H9 (cell line): ENCODE data around the gene PGLYRP2. TPM values are rescaled to one million over a fixed set of nuclear protein-coding genes. Genes with fewer than 3 reads are reported as not detected.

Experiments
- DNase-seq: peaks from one replicate; pipeline ENCODE4 v3.0.0-alpha.2; 2017
- H2AFZ ChIP-seq: one replicate; pipeline ENCODE4 v1.6.1; 2013; ENCODE audit warnings: mild to moderate bottlenecking, low read length, control low read depth, moderate library complexity
- H2AK5ac ChIP-seq: 2 replicates; pipeline ENCODE4 v1.6.1; 2013; ENCODE audit warnings: low read length, control low read depth, mixed read lengths; ENCODE audit not compliant: insufficient read length
- H2BK120ac ChIP-seq: one replicate; pipeline ENCODE4 v1.6.1; 2013; ENCODE audit warnings: low read depth, mild to moderate bottlenecking, low read length, control low read depth, inconsistent platforms; ENCODE audit not compliant: poor library complexity, severe bottlenecking
- H2BK12ac ChIP-seq: 2 replicates; pipeline ENCODE4 v1.6.1; 2013; ENCODE audit warnings: low read length, control low read depth, mixed read lengths, low read depth; ENCODE audit not compliant: insufficient read length
- H2BK15ac ChIP-seq: 2 replicates; pipeline ENCODE4 v1.6.1; 2013; ENCODE audit warnings: low read depth, low read length, control low read depth
- H2BK20ac ChIP-seq: one replicate; pipeline ENCODE4 v1.6.1; 2013; ENCODE audit warnings: low read depth, mild to moderate bottlenecking, low read length, control low read depth, inconsistent platforms; ENCODE audit not compliant: poor library complexity, severe bottlenecking
- H2BK5ac ChIP-seq: 2 replicates; pipeline ENCODE4 v1.6.1; 2013; ENCODE audit warnings: low read length, control low read depth, mixed read lengths; ENCODE audit not compliant: insufficient read length
- H3K14ac ChIP-seq: 2 replicates; pipeline ENCODE4 v1.6.1; 2013; ENCODE audit warnings: low read length, control low read depth; ENCODE audit not compliant: insufficient read depth
- H3K18ac ChIP-seq: 2 replicates; pipeline ENCODE4 v1.6.1; 2013; ENCODE audit warnings: low read depth, mild to moderate bottlenecking, mixed read lengths, low read length, control low read depth; ENCODE audit not compliant: insufficient read length
- H3K23ac ChIP-seq: 2 replicates; pipeline ENCODE4 v1.6.1; 2013; ENCODE audit warnings: low read length, control low read depth, mixed read lengths, low read depth; ENCODE audit not compliant: insufficient read length
- H3K23me2 ChIP-seq: 2 replicates; pipeline ENCODE4 v1.6.1; 2013; ENCODE audit warnings: low read depth, mild to moderate bottlenecking, mixed read lengths, low read length, control low read depth; ENCODE audit not compliant: insufficient read length, poor library complexity, severe bottlenecking
- H3K27ac ChIP-seq: 2 replicates; pipeline ENCODE4 v1.5.1; 2013; ENCODE audit warnings: low read length, control low read depth, mixed read lengths, low read depth; ENCODE audit not compliant: insufficient read length
- H3K27me3 ChIP-seq: 2 replicates; pipeline ENCODE4 v1.6.1; 2013; ENCODE audit warnings: low read length, control low read depth, inconsistent platforms; ENCODE audit not compliant: insufficient read depth
- H3K4ac ChIP-seq: 2 replicates; pipeline ENCODE4 v1.6.1; 2013; ENCODE audit warnings: low read depth, mild to moderate bottlenecking, control low read depth, inconsistent platforms, low read length, moderate library complexity
- H3K4me1 ChIP-seq: 2 replicates; pipeline ENCODE4 v1.6.1; 2013; ENCODE audit warnings: low read length, control low read depth, inconsistent platforms; ENCODE audit not compliant: insufficient read depth
- H3K4me2 ChIP-seq: 2 replicates; pipeline ENCODE4 v1.6.1; 2013; ENCODE audit warnings: low read length, control low read depth, mixed read lengths; ENCODE audit not compliant: insufficient read length, insufficient read depth
- H3K56ac ChIP-seq: 2 replicates; pipeline ENCODE4 v1.6.1; 2013; ENCODE audit warnings: low read depth, mild to moderate bottlenecking, mixed read lengths, low read length, control low read depth; ENCODE audit not compliant: insufficient read length
- H3K79me1 ChIP-seq: 2 replicates; pipeline ENCODE4 v1.6.1; 2013; ENCODE audit warnings: low read depth, mild to moderate bottlenecking, moderate library complexity, low read length, control low read depth, inconsistent platforms; ENCODE audit not compliant: insufficient read depth, poor library complexity, severe bottlenecking
- H3K79me2 ChIP-seq: 2 replicates; pipeline ENCODE4 v1.6.1; 2013; ENCODE audit warnings: low read length, control low read depth, inconsistent platforms; ENCODE audit not compliant: insufficient read depth
- H3K9ac ChIP-seq: 2 replicates; pipeline ENCODE4 v1.6.1; 2013; ENCODE audit warnings: low read length, control low read depth, mixed read lengths; ENCODE audit not compliant: insufficient read length; ENCODE audit errors: extremely low read depth
- H3K9me3 ChIP-seq: one replicate; pipeline ENCODE4 v1.6.1; 2013; ENCODE audit warnings: low read depth, low read length, inconsistent platforms; ENCODE audit not compliant: control insufficient read depth
- H3T11ph ChIP-seq: one replicate; pipeline ENCODE4 v1.6.1; 2013; ENCODE audit warnings: mild to moderate bottlenecking, low read length, control low read depth, inconsistent platforms
- H4K20me1 ChIP-seq: one replicate; pipeline ENCODE4 v1.6.1; 2013; ENCODE audit not compliant: control insufficient read depth, insufficient read length, insufficient read depth
- H4K5ac ChIP-seq: 2 replicates; pipeline ENCODE4 v1.6.1; 2013; ENCODE audit warnings: low read depth, mild to moderate bottlenecking, mixed read lengths, low read length, control low read depth; ENCODE audit not compliant: insufficient read length
- H4K8ac ChIP-seq: replicated peaks from 2 replicates; pipeline ENCODE4 v1.6.1; 2013; ENCODE audit warnings: low read length, control low read depth, mixed read lengths, low read depth; ENCODE audit not compliant: insufficient read length
- H4K91ac ChIP-seq: 2 replicates; pipeline ENCODE4 v1.6.1; 2013; ENCODE audit warnings: low read depth, mild to moderate bottlenecking, moderate library complexity, mixed read lengths, low read length, control low read depth; ENCODE audit not compliant: insufficient read length
- H3K27ac Mint-ChIP-seq, 3 experiments: 2 replicates in 2 of 3; 3 replicates in 1 of 3; pipeline ENCODE4 v1.8.0; 2020 to 2021; ENCODE audit warnings: mixed read lengths in 3 of 3, mild to moderate bottlenecking in 1 of 3, moderate library complexity in 1 of 3
- H3K27me3 Mint-ChIP-seq: 2 replicates; pipeline ENCODE4 v1.8.0; 2021; ENCODE audit warnings: low read depth, mild to moderate bottlenecking, moderate library complexity, mixed read lengths
- H3K36me3 Mint-ChIP-seq, 3 experiments: 2 replicates in 2 of 3; 3 replicates in 1 of 3; pipeline ENCODE4 v1.8.0; 2020 to 2021; ENCODE audit warnings: low read depth in 3 of 3, mixed read lengths in 3 of 3; ENCODE audit not compliant: insufficient read depth in 1 of 3
- H3K4me1 Mint-ChIP-seq, 2 experiments: 2 replicates each; pipeline ENCODE4 v1.8.0; 2020; ENCODE audit warnings: mixed read lengths in 2 of 2
- H3K4me3 Mint-ChIP-seq, 2 experiments: 2 replicates in 1 of 2; 3 replicates in 1 of 2; pipeline ENCODE4 v1.8.0; 2020 to 2021; ENCODE audit warnings: mild to moderate bottlenecking in 2 of 2, mixed read lengths in 2 of 2, moderate library complexity in 1 of 2
- H3K9me3 Mint-ChIP-seq, 2 experiments: 2 replicates in 1 of 2; 3 replicates in 1 of 2; pipeline ENCODE4 v1.8.0; 2020; ENCODE audit warnings: mild to moderate bottlenecking in 2 of 2, mixed read lengths in 2 of 2, moderate library complexity in 1 of 2
- CTCF ChIP-seq: fragments of 200-600 bp; sonication (generic); conservative IDR thresholded peaks from 3 replicates; pipeline ENCODE4 v1.8.0; 2021; ENCODE audit warnings: antibody characterized with exemption, mild to moderate bottlenecking
- WGBS: extraction: QIAGEN DNeasy Blood & Tissue Kit; methylation state at CpG from one replicate; pipeline ENCODE4 v1.1.7; 2013; ENCODE audit warnings: missing lambda C conversion rate, low lambda C conversion rate, mixed read lengths; ENCODE audit not compliant: insufficient read length; ENCODE audit errors: extremely low coverage; 5-methylcytosine and 5-hydroxymethylcytosine counted together
- microRNA-seq: library from miRNA; unstranded; fragments of <30 nt; microRNA quantifications from one replicate; pipeline ENCODE4, GENCODE V29; 2020; ENCODE audit warnings: borderline microRNAs expressed
- total RNA-seq: library from RNA; stranded (reverse); gene quantifications from 2 replicates; pipeline ENCODE4 v1.2.1, GENCODE V29; 2021

Gene PGLYRP2
- total RNA-seq, 1 experiment from 2014 or later: not detected

DNA sequence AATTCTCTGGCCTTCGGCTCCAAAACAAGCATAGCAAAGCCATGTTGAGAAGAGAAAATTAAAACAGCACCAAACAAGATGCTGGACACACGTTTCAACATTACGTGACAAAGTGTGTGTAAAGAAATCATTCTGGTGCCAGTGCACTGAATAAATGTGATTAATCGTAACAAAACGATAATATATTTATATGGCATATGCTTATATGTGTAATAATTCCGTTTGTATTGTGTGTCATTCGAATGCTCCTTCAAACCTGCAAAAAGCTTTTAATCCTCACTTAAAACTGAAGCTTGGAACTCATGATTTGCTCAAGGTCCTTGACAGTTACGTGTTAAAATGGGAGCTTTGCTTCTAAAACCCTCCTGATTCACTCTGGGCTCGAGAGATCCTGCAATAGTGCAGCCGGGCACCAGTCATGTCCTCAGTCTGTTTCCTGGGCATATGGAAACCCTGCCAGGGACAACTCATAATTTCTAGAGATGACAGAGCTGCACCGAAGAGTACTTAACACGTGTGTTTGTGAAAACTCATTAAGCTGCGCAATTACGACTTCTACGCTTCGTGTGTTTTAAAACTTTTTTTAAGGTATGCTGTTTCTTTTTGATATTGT is 59.8 kb downstream of the PGLYRP2 start:
- H3K23ac ChIP-seq: no peak overlapping the region

More for the DNA sequence above, 59.8 kb downstream of the PGLYRP2 start:
- Histone ChIP-seq H3K18ac (no peak overlapping the region), H2BK12ac (no peak overlapping the region), H4K91ac (no peak overlapping the region), H2AK5ac (no peak overlapping the region), H2BK120ac (no peak overlapping the region), H3K4ac (no peak overlapping the region), H3K56ac (no peak overlapping the region), H3K14ac (no peak overlapping the region), H3K79me1 (peaks cover 10% of the 10 kb centered on the region), H4K8ac (no peak overlapping the region), H2BK15ac (no peak overlapping the region), H4K20me1 (no peaks in the 10 kb centered on the region), H3K9me3 (no peaks in the 10 kb centered on the region), H3K4me2 (peak overlapping the region; percentile 22), H3K27ac (no peak overlapping the region), H3K23me2 (peaks cover 6% of the 10 kb centered on the region), H3K9ac (no peak overlapping the region), H3T11ph (no peak overlapping the region), H3K27me3 (no peaks in the 10 kb centered on the region), H3K79me2 (peaks cover 36% of the 10 kb centered on the region), H3K4me1 (no peaks in the 10 kb centered on the region), H2BK5ac (no peak overlapping the region), H2AFZ (no peak overlapping the region), H4K5ac (no peak overlapping the region), H2BK20ac (no peak overlapping the region)
- no peak for DNase-seq
- peaks cover 12 to 19% of the 10 kb centered on the region in 2 experiments for H3K4me1 Mint-ChIP-seq
- peak overlapping the region; percentile 98 to 99 for H3K4me3 Mint-ChIP-seq
- peaks cover 0 to 3% of the 10 kb centered on the region in 2 experiments; a peak in 2 of 5 replicates for H3K9me3 Mint-ChIP-seq
- TF ChIP-seq CTCF: no peak; the same call in 2 of the 3 replicates
- peaks cover 31 to 48% (median 46%) of the 10 kb centered on the region in 3 experiments for H3K36me3 Mint-ChIP-seq
- H3K27ac Mint-ChIP-seq: no peak overlapping the region
- H3K27me3 Mint-ChIP-seq: no peaks in the 10 kb centered on the region
- WGBS: no CpG with 5 or more reads among the region's 16 CpGs

Small RNA genes lying within 50 kb of the gene (microRNA-seq; reads per million reads assigned to microRNA genes)
- gene MIR1470: not detected

Other genes with a start within 250 kb of the PGLYRP2 start
- 26.7 and 27.4 TPM in 2 replicates for gene EPHX3, start 247.1 kb downstream of the PGLYRP2 start, total RNA-seq
- gene BRD4, start 147.0 kb downstream of the PGLYRP2 start, total RNA-seq: 144 TPM in 2 replicates
- 59.1 and 59.5 TPM in 2 replicates for gene AKAP8, start 99.7 kb downstream of the PGLYRP2 start, total RNA-seq
- 110 and 123 TPM in 2 replicates for gene AKAP8L, start 60.5 kb downstream of the PGLYRP2 start, total RNA-seq
- gene WIZ, start 29.5 kb downstream of the PGLYRP2 start, total RNA-seq: 33.3 and 33.6 TPM in 2 replicates
- gene RASAL3, start 15.0 kb downstream of the PGLYRP2 start, total RNA-seq: 0.26 and 1.9 TPM in 2 replicates
- gene CYP4F22, start 29.0 kb upstream of the PGLYRP2 start, total RNA-seq: not detected in 2 replicates
- gene CYP4F8, start 135.7 kb upstream of the PGLYRP2 start, total RNA-seq: not detected in 2 replicates
- gene CYP4F3, start 161.4 kb upstream of the PGLYRP2 start, total RNA-seq: not detected in 2 replicates
- not detected in 2 replicates for gene CYP4F12, start 193.6 kb upstream of the PGLYRP2 start, total RNA-seq
- gene OR10H2, start 248.5 kb upstream of the PGLYRP2 start, total RNA-seq: not detected in 2 replicates